Stimulated activated CD4-positive, alpha-beta T cell treated with anti-CD3 and anti-CD28 coated beads, Interleukin-12 subunit alpha, Interleukin-12 subunit beta, amount 100 ng/mL, for 24 hours (primary cell): ENCODE data around the gene AMN.

Experiments used
- DNase-seq, 2 experiments: peaks; one replicate each; pipeline ENCODE4 v3.0.0-alpha.2; 2020; ENCODE audit warnings: low read depth in 2 of 2

AMN gene

GRCh38 chr14:102943979-102944378 lies 21.5 kb downstream of the AMN start:
- DNase-seq: no peak

GRCh38 chr14:102944448-102945330 lies 22.2 kb downstream of the AMN start:
- DNase-seq: no peak

GRCh38 chr14:102945346-102946130 lies 23.1 kb downstream of the AMN start:
- no peak for DNase-seq

- no peak for DNase-seq
Measured at GRCh38 chr14:102947321-102948103, 25.0 kb downstream of the AMN start.

GRCh38 chr14:102948698-102949061 lies 26.2 kb downstream of the AMN start:
- no peak for DNase-seq

GRCh38 chr14:102949062-102949800 lies 26.8 kb downstream of the AMN start:
- DNase-seq: no peak

- DNase-seq: no peak
Measured at GRCh38 chr14:102949801-102950451, 27.5 kb downstream of the AMN start.

GRCh38 chr14:102951034-102951433 lies 28.6 kb downstream of the AMN start:
- DNase-seq: no peak

GRCh38 chr14:102951799-102952198 lies 29.3 kb downstream of the AMN start:
- DNase-seq: no peak

- DNase-seq: no peak
Measured at GRCh38 chr14:102952276-102952675, 29.8 kb downstream of the AMN start.

GRCh38 chr14:102953100-102953499 lies 30.6 kb downstream of the AMN start:
- DNase-seq: no peak

- no peak for DNase-seq
Measured at GRCh38 chr14:102954081-102954789, 31.8 kb downstream of the AMN start.

GRCh38 chr14:102955636-102956408 lies 33.4 kb downstream of the AMN start:
- no peak for DNase-seq

- DNase-seq: no peak
Measured at GRCh38 chr14:102957222-102957621, 34.8 kb downstream of the AMN start.

GRCh38 chr14:102958461-102958860 lies 36.0 kb downstream of the AMN start:
- no peak for DNase-seq

- DNase-seq: no peak
Measured at GRCh38 chr14:102962111-102962627, 39.7 kb downstream of the AMN start.

GRCh38 chr14:102964152-102964730 lies 41.8 kb downstream of the AMN start:
- no peak for DNase-seq

- no peak for DNase-seq
Measured at GRCh38 chr14:102965282-102965681, 42.8 kb downstream of the AMN start.
